GM21515 (cell line): ENCODE measurements around the gene PSPN.
A peak's percentile ranks its signal among the peaks of the same experiment; 100 is the strongest.
"Not testable (repeated sequence)": the region's sequence is repeated elsewhere in the genome, so short reads cannot be mapped to it uniquely, and the experiment has no call there.

Experiments used
- ATAC-seq: cut with Tn5 transposase; IDR thresholded peaks from one replicate; pipeline ENCODE4 v1.9.1; 2021; ENCODE audit not compliant: unreplicated experiment

Gene PSPN

DNA sequence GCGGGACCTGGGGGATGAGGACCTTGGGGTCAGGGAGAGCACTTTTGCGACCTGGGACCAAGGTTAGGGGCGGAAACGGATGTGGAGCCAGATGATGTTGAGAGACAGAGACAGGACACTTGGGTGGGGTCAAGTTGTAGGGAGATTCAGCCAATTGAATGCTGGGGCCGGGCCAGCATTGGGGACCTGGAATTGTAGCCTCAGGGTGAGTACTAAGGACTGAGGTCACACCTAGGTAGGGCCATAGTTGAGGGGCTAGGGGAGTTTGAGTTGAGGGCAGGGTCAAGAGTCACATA is 2.0 kb downstream of the PSPN start:
- no peak for ATAC-seq

DNA sequence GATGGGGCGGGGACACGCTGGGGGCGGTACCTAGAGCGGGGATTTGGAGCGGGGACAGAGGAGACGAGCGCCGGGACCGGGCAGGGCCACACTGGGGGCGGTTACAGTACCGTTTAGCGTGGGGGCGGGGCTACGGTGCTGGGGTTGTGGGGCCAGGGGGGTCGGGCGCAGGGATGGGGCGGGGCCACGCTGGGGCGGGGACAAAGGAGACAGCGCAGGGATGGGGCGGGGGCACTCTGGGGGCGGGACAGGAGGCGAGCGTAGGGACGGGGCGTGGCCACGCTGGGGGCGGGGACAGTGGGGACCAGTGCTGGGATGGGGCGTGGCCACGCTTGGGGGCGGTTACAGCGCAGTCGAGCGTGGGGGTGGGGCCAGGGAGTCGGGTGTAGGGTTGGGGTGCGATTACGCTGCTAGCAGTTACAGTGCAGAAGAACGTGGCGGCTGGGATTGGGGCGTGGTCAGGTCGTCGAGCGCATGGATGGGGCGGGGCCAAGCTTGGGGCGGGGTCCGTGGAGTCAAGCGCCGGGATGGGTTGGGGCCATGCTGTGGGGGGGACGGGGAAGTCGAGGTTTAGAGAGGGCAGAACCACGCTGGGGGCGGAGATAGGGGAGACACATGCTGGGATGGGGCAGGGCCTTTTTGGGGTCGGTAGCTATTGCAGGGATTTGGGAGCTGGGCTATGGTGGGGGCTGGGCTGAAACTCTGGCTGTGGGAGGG is 2.5 kb downstream of the PSPN start:
- peak; percentile 53 for ATAC-seq

DNA sequence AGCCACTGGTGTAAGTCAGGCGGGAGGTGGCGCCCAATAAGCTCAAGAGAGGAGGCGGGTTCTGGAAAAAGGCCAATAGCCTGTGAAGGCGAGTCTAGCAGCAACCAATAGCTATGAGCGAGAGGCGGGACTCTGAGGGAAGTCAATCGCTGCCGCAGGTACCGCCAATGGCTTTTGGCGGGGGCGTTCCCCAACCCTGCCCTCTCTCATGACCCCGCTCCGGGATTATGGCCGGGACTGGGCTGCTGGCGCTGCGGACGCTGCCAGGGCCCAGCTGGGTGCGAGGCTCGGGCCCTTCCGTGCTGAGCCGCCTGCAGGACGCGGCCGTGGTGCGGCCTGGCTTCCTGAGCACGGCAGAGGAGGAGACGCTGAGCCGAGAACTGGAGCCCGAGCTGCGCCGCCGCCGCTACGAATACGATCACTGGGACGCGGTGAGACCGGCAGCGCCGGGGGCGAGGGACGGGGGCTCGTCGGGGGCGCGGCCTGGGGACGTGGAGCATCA is 3.1 kb downstream of the PSPN start, which contains the start of gene ALKBH7:
Gene ALKBH7 (plus strand): TSS at position 201 of the 502 bp plus-strand sequence. CDS start 27 bp downstream, at position 228.
- peak; percentile 68 for ATAC-seq

DNA sequence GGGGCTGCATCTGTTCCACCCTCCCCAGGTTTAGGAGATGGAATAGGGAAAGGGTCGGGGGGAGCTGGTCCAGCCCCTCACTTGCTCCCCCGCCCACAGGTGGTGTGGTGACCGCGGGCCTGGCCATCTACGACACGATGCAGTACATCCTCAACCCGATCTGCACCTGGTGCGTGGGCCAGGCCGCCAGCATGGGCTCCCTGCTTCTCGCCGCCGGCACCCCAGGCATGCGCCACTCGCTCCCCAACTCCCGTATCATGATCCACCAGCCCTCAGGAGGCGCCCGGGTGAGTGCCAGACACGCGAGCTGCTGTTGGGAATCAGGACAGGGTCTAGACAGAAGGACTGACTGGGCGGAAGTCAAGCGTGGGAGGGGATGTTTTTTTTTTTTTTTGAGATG is 11.4 kb downstream of the PSPN start:
- ATAC-seq, result no peak

DNA sequence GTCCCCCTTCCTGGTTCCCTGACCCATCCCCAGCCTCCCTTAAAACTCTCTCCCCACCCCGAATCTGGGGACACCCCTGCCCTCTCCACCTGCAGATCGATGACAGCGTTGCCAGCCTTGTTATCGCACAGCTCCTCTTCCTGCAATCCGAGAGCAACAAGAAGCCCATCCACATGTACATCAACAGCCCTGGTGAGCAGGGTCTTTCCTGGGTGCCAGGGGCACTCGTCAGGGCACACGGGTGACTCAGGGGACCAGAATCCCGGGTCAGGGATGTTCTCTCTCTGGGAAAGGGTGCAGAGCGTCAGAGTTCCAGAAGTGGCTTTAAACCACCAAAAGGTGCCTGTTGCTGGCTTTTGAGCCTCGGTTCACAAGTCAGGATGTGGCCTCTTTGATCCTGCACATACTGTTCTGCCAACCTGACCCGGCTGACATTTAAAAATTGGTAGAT is 13.4 kb downstream of the PSPN start:
- ATAC-seq, result no peak

DNA sequence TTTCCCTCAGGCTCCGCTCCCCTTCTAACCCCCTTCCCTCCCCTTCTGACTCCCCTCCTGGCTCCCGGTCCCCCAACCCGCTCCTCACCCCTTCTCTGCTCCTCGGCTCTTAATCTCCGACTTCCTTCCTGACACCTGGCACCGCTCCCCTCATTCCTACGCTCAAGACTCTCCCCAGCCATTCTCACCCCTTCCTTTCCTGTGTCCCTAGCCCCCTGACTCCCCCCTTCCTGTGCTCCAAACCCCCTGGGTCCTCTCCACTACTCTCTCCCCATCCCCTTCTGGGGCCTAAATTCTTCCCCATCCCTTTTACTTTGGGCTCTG is 13.7 kb downstream of the PSPN start:
- no peak for ATAC-seq

DNA sequence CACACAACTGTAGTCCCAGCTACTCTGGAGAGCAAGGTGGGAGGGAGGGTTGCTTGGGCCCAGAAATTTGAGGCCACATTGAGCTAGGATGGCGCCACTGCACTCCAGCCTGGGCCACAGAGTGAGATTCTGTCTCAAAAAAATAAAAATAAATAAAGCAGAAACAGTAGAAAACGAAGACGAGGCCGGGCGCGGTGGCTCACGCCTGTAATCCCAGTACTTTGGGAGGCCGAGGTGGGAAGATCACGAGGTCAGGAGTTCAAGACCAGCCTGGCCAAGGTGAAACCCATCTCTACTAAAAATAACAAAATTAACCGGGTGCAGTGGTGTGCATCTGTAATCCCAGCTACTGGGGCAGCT is 14.9 kb downstream of the PSPN start:
- not testable (repeated sequence) for ATAC-seq

DNA sequence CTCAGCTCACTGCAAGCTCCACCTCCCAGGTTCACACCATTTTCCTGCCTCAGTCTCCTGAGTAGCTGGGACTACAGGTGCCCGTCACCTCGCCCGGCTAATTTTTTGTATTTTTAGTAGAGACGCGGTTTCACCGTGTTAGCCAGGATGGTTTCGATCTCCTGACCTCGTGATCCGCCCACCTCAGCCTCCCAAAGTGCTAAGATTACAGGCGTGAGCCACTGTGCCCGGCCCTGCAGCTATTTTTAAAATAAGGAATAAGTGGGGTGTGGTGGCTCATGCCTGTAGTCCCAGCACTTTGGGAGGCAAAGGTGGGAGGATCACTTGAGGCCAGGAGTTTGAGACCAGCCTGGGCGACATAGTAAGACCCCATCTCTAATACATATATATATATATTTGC is 15.3 kb downstream of the PSPN start:
- ATAC-seq, result not testable (repeated sequence)

DNA sequence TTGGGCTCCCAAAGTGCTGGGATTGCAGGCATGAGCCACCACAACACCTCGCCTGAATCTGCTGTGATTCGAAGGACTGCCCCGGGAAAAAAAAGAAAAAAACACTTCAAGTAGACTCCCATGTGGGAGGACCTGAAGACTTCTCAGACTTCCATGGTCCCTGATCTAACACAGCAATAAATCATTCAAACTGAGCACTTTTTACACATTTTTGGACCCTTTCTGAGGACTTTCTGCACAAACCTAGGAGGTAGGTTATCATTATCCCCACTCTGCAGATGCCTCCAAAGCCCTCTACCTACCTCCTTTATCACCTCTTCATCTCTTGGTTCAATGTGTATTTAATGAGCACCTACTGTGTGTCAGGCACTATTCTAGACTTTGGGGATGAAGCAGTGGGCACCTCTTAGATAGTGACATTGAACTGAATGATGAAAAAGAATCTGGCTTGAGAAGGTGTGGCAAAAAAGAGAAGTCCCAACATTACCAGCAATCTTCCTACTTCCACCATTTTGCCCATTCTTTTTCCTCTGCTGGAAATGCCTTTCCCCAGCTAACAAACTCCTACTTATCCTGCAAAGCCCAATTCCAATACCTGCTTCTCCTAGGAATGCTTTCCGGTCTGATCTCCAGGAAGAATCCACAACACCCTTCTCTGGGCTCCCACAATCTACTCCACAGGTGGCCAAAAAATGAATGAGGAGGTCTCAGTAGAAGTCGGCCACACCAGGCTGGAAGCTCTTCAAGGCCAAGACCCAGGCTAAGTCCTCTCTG is 16.0 kb downstream of the PSPN start:
- ATAC-seq, result no peak

DNA sequence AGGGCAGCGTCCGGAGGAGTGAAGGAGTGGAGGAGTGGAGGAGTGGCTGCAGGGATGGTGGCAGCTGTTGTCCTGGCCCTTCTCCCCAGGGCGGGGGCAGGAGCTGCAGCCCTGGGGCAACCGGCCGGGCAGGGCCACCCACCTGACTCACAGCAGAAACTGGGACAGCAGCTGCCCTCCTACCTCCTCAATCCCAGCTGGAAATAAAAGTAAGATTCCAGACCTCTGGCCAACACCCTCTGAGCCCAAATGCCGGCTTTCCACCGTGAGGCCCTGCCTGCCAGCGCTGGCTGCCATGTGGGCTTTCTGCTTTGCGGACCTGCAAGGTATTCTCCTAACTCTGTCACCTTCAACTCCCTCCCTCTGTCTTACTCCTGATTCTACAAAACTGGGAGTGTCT is 17.7 kb downstream of the PSPN start:
- no peak for ATAC-seq

DNA sequence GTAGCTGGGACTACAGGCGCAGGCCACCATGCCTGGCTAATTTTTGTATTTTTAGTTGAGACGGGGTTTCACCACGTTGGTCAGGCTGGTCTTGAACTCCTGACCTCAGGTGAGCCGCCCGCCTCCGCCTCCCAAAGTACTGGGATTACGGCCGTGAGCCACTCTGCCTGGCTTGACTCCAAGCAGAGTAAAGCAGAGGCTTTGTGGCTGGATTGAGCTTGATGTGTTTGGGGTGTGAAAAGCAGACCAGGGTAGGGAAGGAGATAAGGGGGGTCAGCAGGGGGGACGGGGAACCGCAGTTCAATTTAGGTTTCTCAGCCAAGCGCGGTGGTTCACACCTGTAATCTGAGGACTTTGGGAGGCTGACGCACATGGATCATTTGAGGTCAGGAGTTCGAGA is 18.6 kb downstream of the PSPN start:
- ATAC-seq, result no peak

DNA sequence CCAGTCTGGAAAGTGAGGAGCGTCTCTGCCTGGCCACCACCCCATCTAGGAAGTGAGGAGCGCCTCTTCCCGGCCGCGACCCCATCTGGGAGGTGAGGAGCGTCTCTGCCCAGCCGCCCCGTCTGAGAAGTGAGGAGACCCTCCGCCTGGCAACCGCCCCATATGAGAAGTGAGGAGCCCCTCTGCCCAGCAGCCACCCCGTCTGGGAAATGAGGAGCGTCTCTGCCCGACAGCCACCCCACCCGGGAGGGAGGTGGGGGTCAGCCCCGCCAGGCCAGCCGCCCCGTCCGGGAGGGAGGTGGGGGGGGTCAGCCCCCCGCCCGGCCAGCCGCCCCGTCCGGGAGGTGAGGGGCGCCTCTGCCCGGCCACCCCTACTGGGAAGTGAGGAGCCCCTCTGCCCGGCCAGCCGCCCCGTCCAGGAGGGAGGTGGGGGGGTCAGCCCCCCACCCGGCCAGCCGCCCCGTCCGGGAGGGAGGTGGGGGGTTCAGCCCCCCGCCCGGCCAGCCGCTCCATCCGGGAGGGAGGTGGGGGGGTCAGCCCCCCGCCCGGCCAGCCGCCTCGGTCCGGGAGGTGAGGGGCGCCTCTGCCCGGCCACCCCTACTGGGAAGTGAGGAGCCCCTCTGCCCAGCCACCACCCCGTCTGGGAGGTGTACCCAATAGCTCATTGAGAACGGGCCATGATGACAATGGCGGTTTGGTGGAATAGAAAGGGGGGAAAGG is 20.3 kb downstream of the PSPN start:
- ATAC-seq, result not testable (repeated sequence)

DNA sequence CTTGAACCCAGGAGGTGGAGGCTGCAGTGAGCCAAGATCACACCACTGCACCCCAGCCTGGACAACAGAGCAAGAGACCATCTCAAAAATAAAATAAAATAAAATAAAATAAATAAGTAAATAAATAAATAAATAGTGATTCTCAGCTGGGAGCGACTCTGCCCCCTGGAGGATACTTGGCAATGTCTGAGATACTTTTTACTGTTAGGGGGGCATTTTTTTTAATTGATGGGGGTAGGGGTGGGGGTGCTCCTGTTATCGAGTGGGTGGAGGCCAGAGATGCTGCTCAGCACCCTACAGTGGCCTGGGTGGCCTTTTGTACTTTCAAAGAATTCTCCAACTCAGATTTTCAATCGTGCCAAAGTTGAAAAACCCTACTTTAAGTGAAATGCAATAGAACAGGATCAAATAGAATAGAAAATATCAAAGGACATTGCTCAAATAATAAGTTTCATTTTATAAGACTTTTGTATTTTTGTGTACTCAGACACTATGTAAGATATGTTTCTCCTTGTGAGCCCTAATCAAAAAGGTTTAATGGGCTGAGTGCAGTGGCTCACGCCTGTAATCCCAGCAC is 21.5 kb downstream of the PSPN start:
- no peak for ATAC-seq

DNA sequence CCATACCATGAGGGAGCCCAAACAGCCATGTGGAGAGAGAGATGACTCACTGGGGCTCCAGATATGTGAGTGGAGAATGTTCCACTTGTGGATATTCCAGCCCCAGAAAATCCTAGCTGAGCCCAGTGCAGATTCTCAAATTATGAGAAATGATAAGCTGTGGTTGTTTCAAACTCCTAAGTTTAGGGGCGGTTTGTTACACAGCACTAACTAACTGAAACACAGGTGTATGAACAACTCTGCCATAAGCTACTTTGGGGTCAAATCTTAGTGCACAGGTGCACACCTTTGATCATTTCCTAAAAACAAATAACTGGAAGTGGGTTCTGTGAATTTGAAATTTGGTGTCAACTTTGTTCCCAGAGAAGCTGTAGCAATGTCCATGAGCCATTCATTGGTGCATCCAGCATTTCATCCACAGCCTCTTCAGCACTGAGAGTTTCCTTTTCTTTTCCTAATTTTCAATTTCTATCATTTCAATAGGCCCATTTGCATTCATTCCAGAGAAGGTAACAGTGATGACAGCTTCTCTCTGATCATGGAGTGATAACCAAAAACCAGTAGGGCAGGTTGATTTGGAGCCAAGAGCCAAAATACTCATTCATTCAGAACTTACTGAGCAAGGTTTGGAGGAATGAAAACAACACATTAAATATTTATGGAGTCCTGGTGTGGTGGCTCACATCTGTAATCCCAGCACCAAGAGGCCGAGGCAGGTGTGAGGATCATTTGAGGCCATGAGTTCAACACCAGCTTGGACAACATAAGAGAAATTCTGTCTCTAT is 23.2 kb downstream of the PSPN start:
- ATAC-seq, result no peak

DNA sequence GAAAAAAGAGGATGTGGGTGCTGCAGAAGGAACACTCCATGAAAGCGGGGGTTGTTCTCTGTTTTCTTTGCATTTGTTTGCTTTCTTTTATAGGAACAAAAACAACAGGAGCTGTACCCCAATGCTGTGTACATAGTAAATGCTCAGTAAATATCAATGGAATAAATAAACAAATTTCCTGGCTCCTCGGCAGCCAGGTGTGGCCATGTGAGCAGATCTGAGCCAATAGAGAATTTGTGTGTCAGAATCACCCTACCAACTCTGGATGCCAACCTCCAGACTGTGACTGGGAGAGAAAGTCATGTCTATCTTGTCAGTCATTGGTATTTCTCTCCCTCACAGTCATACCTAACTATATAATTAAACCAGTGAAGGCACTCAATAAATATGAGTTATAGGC is 25.0 kb downstream of the PSPN start:
- ATAC-seq, result no peak

DNA sequence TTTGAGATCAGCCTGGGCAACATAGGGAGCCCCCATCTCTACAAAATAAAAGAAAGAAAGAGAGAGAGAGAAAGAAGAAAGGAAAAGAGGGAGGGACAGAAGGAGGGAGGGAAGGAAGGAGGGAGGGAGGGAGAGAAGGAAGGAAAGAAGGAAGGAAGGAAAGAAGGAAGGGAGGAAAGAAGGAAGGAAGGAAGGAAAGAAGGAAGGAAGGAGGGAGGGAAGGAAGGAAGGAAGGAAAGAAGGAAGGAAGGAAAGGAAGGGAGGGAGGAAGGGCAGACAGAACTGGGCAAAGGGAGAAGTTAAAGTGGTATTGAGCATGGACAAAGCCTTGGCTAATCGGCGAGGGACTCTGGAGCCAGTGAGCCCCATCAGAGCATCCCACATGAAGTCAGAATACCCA is 26.5 kb downstream of the PSPN start:
- not testable (repeated sequence) for ATAC-seq

DNA sequence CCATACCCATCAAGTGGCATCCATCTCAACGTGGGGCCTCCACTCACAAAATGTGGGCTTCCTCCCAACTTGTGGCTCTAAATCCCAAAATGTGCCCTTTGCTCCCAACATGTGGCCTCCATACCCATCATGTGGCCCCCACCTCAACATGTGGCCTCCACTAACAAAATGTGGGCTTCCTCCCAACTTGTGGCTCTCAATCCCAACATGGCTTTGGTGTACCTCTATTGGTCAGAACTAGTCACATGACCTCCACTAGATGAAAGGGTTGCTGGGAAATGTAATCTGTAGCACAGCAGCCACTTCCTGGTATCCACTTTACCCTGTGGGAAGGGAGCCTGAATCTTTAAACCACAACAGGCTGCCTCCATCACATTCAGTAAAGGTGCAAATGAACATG is 32.3 kb downstream of the PSPN start:
- ATAC-seq, result no peak

DNA sequence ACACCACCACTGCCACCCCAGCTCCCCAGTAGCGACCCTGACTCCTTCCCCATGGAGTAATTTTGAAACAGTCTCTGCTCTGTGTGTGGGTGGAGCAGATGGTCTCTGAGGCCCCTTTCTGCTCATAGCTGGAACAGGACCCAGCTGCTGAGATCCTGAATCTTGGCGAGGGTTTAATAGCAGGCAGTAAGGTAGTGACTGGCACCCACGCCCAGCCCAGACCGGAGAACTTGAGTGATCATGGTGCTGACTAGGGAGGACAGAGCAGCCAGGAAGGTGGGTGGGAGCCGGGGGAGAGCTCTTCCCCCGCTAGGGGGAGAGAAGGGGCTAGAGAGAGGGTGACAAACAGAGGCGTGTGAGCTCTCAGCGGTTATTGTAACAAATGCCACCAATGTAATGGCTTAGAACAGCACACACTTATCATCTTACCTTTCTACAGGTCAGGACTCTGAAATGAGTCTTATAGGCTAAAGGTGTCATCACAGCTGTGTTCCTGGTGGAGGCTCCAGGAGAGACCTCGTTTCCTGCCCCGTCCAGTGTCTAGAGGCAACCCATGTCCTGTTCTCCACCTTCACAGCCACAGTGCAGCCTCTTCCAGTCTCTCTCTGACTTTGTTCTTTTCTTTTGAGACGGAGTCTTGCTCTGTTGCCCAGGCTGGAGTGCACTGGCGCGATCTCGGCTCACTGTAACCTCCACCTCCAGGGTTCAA is 35.1 kb downstream of the PSPN start:
- no peak for ATAC-seq

DNA sequence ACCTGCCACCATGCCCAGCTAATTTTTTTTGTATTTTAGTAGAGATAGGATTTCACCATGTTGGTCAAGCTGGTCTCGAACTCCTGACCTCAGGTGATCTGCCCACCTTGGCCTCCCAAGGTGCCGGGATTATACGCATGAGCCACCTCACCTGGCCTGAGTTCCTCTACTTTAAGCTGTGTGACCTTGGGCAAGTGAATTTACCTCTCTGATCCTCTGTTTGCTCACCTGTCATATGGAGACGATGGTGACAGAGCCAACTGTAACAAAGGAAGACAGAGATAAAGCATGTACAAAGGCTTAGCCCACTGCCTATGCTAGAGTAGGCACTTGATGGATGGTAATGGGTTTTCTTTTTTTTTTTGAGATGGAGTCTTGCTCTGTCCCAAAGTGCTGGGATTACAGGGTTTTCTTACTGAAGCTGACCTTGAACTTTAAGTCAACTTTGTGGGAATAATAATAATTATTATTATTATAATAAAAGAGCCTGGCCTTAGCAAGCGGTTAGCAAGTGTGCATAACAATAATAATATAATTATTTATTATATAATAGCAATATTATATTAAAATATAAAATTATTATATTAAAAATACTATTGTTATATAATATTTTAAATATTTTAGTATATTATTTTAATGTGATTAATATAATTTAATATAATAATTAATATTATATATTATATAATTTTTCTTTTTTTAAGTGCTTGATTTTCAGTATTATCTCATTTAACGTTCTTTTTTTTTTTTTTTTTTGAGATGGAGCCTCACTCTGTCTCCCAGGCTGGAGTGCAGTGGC is 41.0 kb downstream of the PSPN start:
- ATAC-seq, result no peak
